ENCODE measurements around the gene DDIT4. TPM values are rescaled to one million over a fixed set of nuclear protein-coding genes. Genes with fewer than 3 reads are reported as not detected.
A peak's percentile ranks its signal among the peaks of the same experiment; 100 is the strongest.

Gene DDIT4
- polyA plus RNA-seq, 1 donor from 2014 or later: 29.9 TPM

- no peaks in the 10 kb centered on the region for H3K27me3 ChIP-seq (ENCODE audit: insufficient read depth, low read depth, low read length)
- H3F3A ChIP-seq (ENCODE audit: insufficient read depth, low read length, poor library complexity, severe bottlenecking): peaks cover 8% of the 10 kb centered on the region
- no peaks in the 10 kb centered on the region for H3K9me3 ChIP-seq (ENCODE audit: low read length)
- peak overlapping the region; percentile 94 for H3K27ac ChIP-seq (ENCODE audit: low read length)
- no peak for TF ChIP-seq EP300 (conservative IDR thresholded peaks at IDR 0.05; ENCODE audit: poor library complexity, severe bottlenecking)
- TF ChIP-seq CTCF (IDR thresholded peaks at IDR 0.05; ENCODE audit: poor library complexity, severe bottlenecking): no peak
- TF ChIP-seq EZH2 (IDR thresholded peaks at IDR 0.05; ENCODE audit: borderline replicate concordance, insufficient read depth, low read length, poor library complexity, severe bottlenecking): no peak
- peak overlapping the region; percentile 99 for H3K4me3 ChIP-seq (ENCODE audit: low read length)
- no peaks in the 10 kb centered on the region for H3K36me3 ChIP-seq (ENCODE audit: insufficient read depth, low read length)
- peak overlapping the region; percentile 97 for H3K4me2 ChIP-seq (ENCODE audit: low read length)
- no peaks in the 10 kb centered on the region for H3K9me2 ChIP-seq (ENCODE audit: insufficient read depth, low read length)
- no peaks in the 10 kb centered on the region for H4K20me1 ChIP-seq (ENCODE audit: insufficient read depth)
- peak overlapping the region; percentile 44 for H2AFZ ChIP-seq (ENCODE audit: low read depth, low read length)
- peak overlapping the region; percentile 85 for H3K9ac ChIP-seq (ENCODE audit: low read length)
- H3K79me2 ChIP-seq (replicated peaks; ENCODE audit: insufficient read depth, low read length): peaks cover 20% of the 10 kb centered on the region
Measured at GRCh38 chr10:72274213-72274729, 547 bp downstream of the DDIT4 start.

- Histone ChIP-seq H3K36me3 (ENCODE audit: insufficient read depth, low read length) (no peaks in the 10 kb centered on the region), H3F3A (ENCODE audit: insufficient read depth, low read length, poor library complexity, severe bottlenecking) (peaks cover 8% of the 10 kb centered on the region), H3K9me3 (ENCODE audit: low read length) (no peaks in the 10 kb centered on the region), H2AFZ (ENCODE audit: low read depth, low read length) (no peak overlapping the region), H3K9me2 (ENCODE audit: insufficient read depth, low read length) (no peaks in the 10 kb centered on the region), H3K27me3 (ENCODE audit: insufficient read depth, low read depth, low read length) (no peaks in the 10 kb centered on the region), H3K79me2 (replicated peaks; ENCODE audit: insufficient read depth, low read length) (peaks cover 20% of the 10 kb centered on the region), H3K4me2 (ENCODE audit: low read length) (peak overlapping the region; percentile 97), H4K20me1 (ENCODE audit: insufficient read depth) (no peaks in the 10 kb centered on the region), H3K9ac (ENCODE audit: low read length) (peak overlapping the region; percentile 85), H3K4me3 (ENCODE audit: low read length) (peak overlapping the region; percentile 99), H3K27ac (ENCODE audit: low read length) (peak overlapping the region; percentile 94)
- no peak for TF ChIP-seq MXI1 (conservative IDR thresholded peaks at IDR 0.05; ENCODE audit: poor library complexity, severe bottlenecking)
- TF ChIP-seq POLR2AphosphoS5 (IDR thresholded peaks at IDR 0.05): no peak
- TF ChIP-seq SMC3 (conservative IDR thresholded peaks at IDR 0.05; ENCODE audit: poor library complexity): peak; percentile 72
- TF ChIP-seq RAD21 (conservative IDR thresholded peaks at IDR 0.05): peak; percentile 64
- TF ChIP-seq EZH2 (IDR thresholded peaks at IDR 0.05; ENCODE audit: borderline replicate concordance, insufficient read depth, low read length, poor library complexity, severe bottlenecking): no peak
- no peak for TF ChIP-seq EP300 (conservative IDR thresholded peaks at IDR 0.05; ENCODE audit: poor library complexity, severe bottlenecking)
- TF ChIP-seq TAF1 (IDR thresholded peaks at IDR 0.05; ENCODE audit: low read depth): no peak
- no peak for TF ChIP-seq REST (IDR thresholded peaks at IDR 0.05; ENCODE audit: borderline replicate concordance)
- TF ChIP-seq CTCF (IDR thresholded peaks at IDR 0.05; ENCODE audit: poor library complexity, severe bottlenecking): peak; percentile 73
Measured at GRCh38 chr10:72274730-72275350, 1.1 kb downstream of the DDIT4 start.

All from neural cell (in vitro differentiated cells).